Uterus (tissue), 4 donors: ENCODE results near the gene NLK. TPM values are rescaled to one million over a fixed set of nuclear protein-coding genes. Genes with fewer than 3 reads are reported as not detected.

Experiments used
- DNase-seq, 2 donors: peaks; one replicate each; pipeline ENCODE4 v3.0.0-alpha.2; 2019 to 2020
- H3K27ac ChIP-seq, 2 donors: fragments of 200-600 bp; sonication (generic); 1 replicate in 1 of 2; 2 replicates in 1 of 2; pipeline ENCODE4 v1.5.1; 2016 to 2018
- H3K27me3 ChIP-seq, 2 donors: fragments of 200-600 bp; sonication (generic); one replicate each; pipeline ENCODE4 v1.5.1; 2018 to 2019; ENCODE audit warnings: control low read depth in 1 of 2
- H3K36me3 ChIP-seq, 2 donors: fragments of 200-600 bp; sonication (generic); one replicate each; pipeline ENCODE4 v1.5.1; 2019; ENCODE audit warnings: control low read depth in 1 of 2
- H3K4me1 ChIP-seq, 2 donors: fragments of 200-600 bp; sonication (generic); one replicate each; pipeline ENCODE4 v1.5.1; 2018 to 2019; ENCODE audit warnings: control low read depth in 1 of 2
- H3K4me3 ChIP-seq, 2 donors: fragments of 200-600 bp; sonication (generic); 1 replicate in 1 of 2; 2 replicates in 1 of 2; pipeline ENCODE4 v1.5.1; 2018 to 2019; ENCODE audit warnings: mild to moderate bottlenecking in 1 of 2
- H3K9me3 ChIP-seq, 2 donors: fragments of 200-600 bp; sonication (generic); one replicate each; pipeline ENCODE4 v1.5.1; 2019; ENCODE audit warnings: control low read depth in 1 of 2
- CTCF ChIP-seq, 4 experiments: fragments of 200-600 bp in 2 of 4; fragments of 450-650 bp in 2 of 4; sonication (generic) in 2 of 4; IDR thresholded peaks; one replicate each; pipeline ENCODE4 v1.5.1; 2016 to 2019; ENCODE audit warnings: antibody characterized with exemption in 4 of 4, mild to moderate bottlenecking in 2 of 4, moderate library complexity in 1 of 4
- POLR2A ChIP-seq, 2 donors: fragments of 450-650 bp; IDR thresholded peaks; one replicate each; pipeline ENCODE4 v1.6.1; 2016; ENCODE audit warnings: antibody characterized with exemption in 2 of 2, mild to moderate bottlenecking in 1 of 2, moderate library complexity in 1 of 2
- intact Hi-C: fragments of 100-400 bp; cut with DNase I; formaldehyde crosslinking; loops from one replicate; pipeline ENCODE4 v1.15.1; 2023; ENCODE audit warnings: low total_unique reads
- total RNA-seq, 4 donors: library from RNA; depleted of rRNA in 3 of 4; stranded (reverse); fragments of >200 nt in 3 of 4; gene quantifications; one replicate each; pipeline versions ENCODE4 v1.1.0 to v1.2.4, GENCODE V29; 2014 to 2023
- donor health status: DM: yes; HTN: yes; CAD: no.

NLK gene
- total RNA-seq, 4 donors from 2014 or later: 7.7 to 36.8 (median 23.4) TPM

- Histone ChIP-seq H3K36me3 (no peaks in the 10 kb centered on the region), H3K27ac (no peak overlapping the region), H3K4me1 (no peaks in the 10 kb centered on the region), H3K9me3 (no peaks in the 10 kb centered on the region), H3K4me3 (no peak overlapping the region), H3K27me3 (no peaks in the 10 kb centered on the region)
- TF ChIP-seq CTCF (IDR thresholded peaks at IDR 0.05): no peak
- no peak for TF ChIP-seq POLR2A (IDR thresholded peaks at IDR 0.05)
- intact Hi-C loops: no loop called here
- DNase-seq: no peak
Measured at GRCh38 chr17:28188841-28189263, 146.4 kb downstream of the NLK start.

- Histone ChIP-seq H3K4me1 (no peaks in the 10 kb centered on the region), H3K27ac (no peak overlapping the region), H3K27me3 (no peaks in the 10 kb centered on the region), H3K9me3 (no peaks in the 10 kb centered on the region), H3K4me3 (no peak overlapping the region), H3K36me3 (no peaks in the 10 kb centered on the region)
- intact Hi-C loops: no loop called here
- DNase-seq: no peak
- TF ChIP-seq POLR2A (IDR thresholded peaks at IDR 0.05) (no peak), CTCF (IDR thresholded peaks at IDR 0.05) (no peak)
Measured at GRCh38 chr17:28189667-28190066, 147.2 kb downstream of the NLK start.

GRCh38 chr17:28191018-28191417, 148.5 kb downstream of the NLK start:
- no peaks in the 10 kb centered on the region for H3K9me3 ChIP-seq
- DNase-seq: no peak
- TF ChIP-seq CTCF (IDR thresholded peaks at IDR 0.05) (no peak), POLR2A (IDR thresholded peaks at IDR 0.05) (no peak)
- H3K27ac ChIP-seq: no peak overlapping the region
- H3K4me1 ChIP-seq: no peaks in the 10 kb centered on the region
- intact Hi-C loops: no loop called here
- no peaks in the 10 kb centered on the region for H3K36me3 ChIP-seq
- H3K27me3 ChIP-seq: no peaks in the 10 kb centered on the region
- no peak overlapping the region for H3K4me3 ChIP-seq

GRCh38 chr17:28193241-28193640, 150.8 kb downstream of the NLK start:
- no peak for TF ChIP-seq CTCF (IDR thresholded peaks at IDR 0.05)
- H3K4me3 ChIP-seq: no peak overlapping the region
- no peak overlapping the region for H3K27ac ChIP-seq
- no peaks in the 10 kb centered on the region for H3K36me3 ChIP-seq
- intact Hi-C loops: no loop called here
- no peaks in the 10 kb centered on the region for H3K27me3 ChIP-seq
- H3K9me3 ChIP-seq: no peaks in the 10 kb centered on the region
- DNase-seq: no peak
- no peaks in the 10 kb centered on the region for H3K4me1 ChIP-seq

GRCh38 chr17:28194382-28194781, 151.9 kb downstream of the NLK start:
- no peak for DNase-seq
- H3K27ac ChIP-seq: no peak overlapping the region
- no peak for TF ChIP-seq CTCF (IDR thresholded peaks at IDR 0.05)
- TF ChIP-seq POLR2A (IDR thresholded peaks at IDR 0.05): no peak
- H3K4me1 ChIP-seq: no peaks in the 10 kb centered on the region
- no peaks in the 10 kb centered on the region for H3K9me3 ChIP-seq
- no peaks in the 10 kb centered on the region for H3K27me3 ChIP-seq
- no peak overlapping the region for H3K4me3 ChIP-seq
- no peaks in the 10 kb centered on the region for H3K36me3 ChIP-seq
- intact Hi-C loops: no loop called here
